H9 (cell line): ENCODE measurements around the gene LBHD2. TPM values are rescaled to one million over a fixed set of nuclear protein-coding genes. Genes with fewer than 3 reads are reported as not detected.

ENCODE experiments used
- DNase-seq: peaks from one replicate; pipeline ENCODE4 v3.0.0-alpha.2; 2017
- H2AFZ ChIP-seq: one replicate; pipeline ENCODE4 v1.6.1; 2013; ENCODE audit warnings: mild to moderate bottlenecking, low read length, control low read depth, moderate library complexity
- H2AK5ac ChIP-seq: 2 replicates; pipeline ENCODE4 v1.6.1; 2013; ENCODE audit warnings: low read length, control low read depth, mixed read lengths; ENCODE audit not compliant: insufficient read length
- H2BK120ac ChIP-seq: one replicate; pipeline ENCODE4 v1.6.1; 2013; ENCODE audit warnings: low read depth, mild to moderate bottlenecking, low read length, control low read depth, inconsistent platforms; ENCODE audit not compliant: poor library complexity, severe bottlenecking
- H2BK12ac ChIP-seq: 2 replicates; pipeline ENCODE4 v1.6.1; 2013; ENCODE audit warnings: low read length, control low read depth, mixed read lengths, low read depth; ENCODE audit not compliant: insufficient read length
- H2BK15ac ChIP-seq: 2 replicates; pipeline ENCODE4 v1.6.1; 2013; ENCODE audit warnings: low read depth, low read length, control low read depth
- H2BK20ac ChIP-seq: one replicate; pipeline ENCODE4 v1.6.1; 2013; ENCODE audit warnings: low read depth, mild to moderate bottlenecking, low read length, control low read depth, inconsistent platforms; ENCODE audit not compliant: poor library complexity, severe bottlenecking
- H2BK5ac ChIP-seq: 2 replicates; pipeline ENCODE4 v1.6.1; 2013; ENCODE audit warnings: low read length, control low read depth, mixed read lengths; ENCODE audit not compliant: insufficient read length
- H3K14ac ChIP-seq: 2 replicates; pipeline ENCODE4 v1.6.1; 2013; ENCODE audit warnings: low read length, control low read depth; ENCODE audit not compliant: insufficient read depth
- H3K18ac ChIP-seq: 2 replicates; pipeline ENCODE4 v1.6.1; 2013; ENCODE audit warnings: low read depth, mild to moderate bottlenecking, mixed read lengths, low read length, control low read depth; ENCODE audit not compliant: insufficient read length
- H3K23ac ChIP-seq: 2 replicates; pipeline ENCODE4 v1.6.1; 2013; ENCODE audit warnings: low read length, control low read depth, mixed read lengths, low read depth; ENCODE audit not compliant: insufficient read length
- H3K23me2 ChIP-seq: 2 replicates; pipeline ENCODE4 v1.6.1; 2013; ENCODE audit warnings: low read depth, mild to moderate bottlenecking, mixed read lengths, low read length, control low read depth; ENCODE audit not compliant: insufficient read length, poor library complexity, severe bottlenecking
- H3K27ac ChIP-seq: 2 replicates; pipeline ENCODE4 v1.5.1; 2013; ENCODE audit warnings: low read length, control low read depth, mixed read lengths, low read depth; ENCODE audit not compliant: insufficient read length
- H3K27me3 ChIP-seq: 2 replicates; pipeline ENCODE4 v1.6.1; 2013; ENCODE audit warnings: low read length, control low read depth, inconsistent platforms; ENCODE audit not compliant: insufficient read depth
- H3K4ac ChIP-seq: 2 replicates; pipeline ENCODE4 v1.6.1; 2013; ENCODE audit warnings: low read depth, mild to moderate bottlenecking, control low read depth, inconsistent platforms, low read length, moderate library complexity
- H3K4me1 ChIP-seq: 2 replicates; pipeline ENCODE4 v1.6.1; 2013; ENCODE audit warnings: low read length, control low read depth, inconsistent platforms; ENCODE audit not compliant: insufficient read depth
- H3K4me2 ChIP-seq: 2 replicates; pipeline ENCODE4 v1.6.1; 2013; ENCODE audit warnings: low read length, control low read depth, mixed read lengths; ENCODE audit not compliant: insufficient read length, insufficient read depth
- H3K56ac ChIP-seq: 2 replicates; pipeline ENCODE4 v1.6.1; 2013; ENCODE audit warnings: low read depth, mild to moderate bottlenecking, mixed read lengths, low read length, control low read depth; ENCODE audit not compliant: insufficient read length
- H3K79me1 ChIP-seq: 2 replicates; pipeline ENCODE4 v1.6.1; 2013; ENCODE audit warnings: low read depth, mild to moderate bottlenecking, moderate library complexity, low read length, control low read depth, inconsistent platforms; ENCODE audit not compliant: insufficient read depth, poor library complexity, severe bottlenecking
- H3K79me2 ChIP-seq: 2 replicates; pipeline ENCODE4 v1.6.1; 2013; ENCODE audit warnings: low read length, control low read depth, inconsistent platforms; ENCODE audit not compliant: insufficient read depth
- H3K9ac ChIP-seq: 2 replicates; pipeline ENCODE4 v1.6.1; 2013; ENCODE audit warnings: low read length, control low read depth, mixed read lengths; ENCODE audit not compliant: insufficient read length; ENCODE audit errors: extremely low read depth
- H3K9me3 ChIP-seq: one replicate; pipeline ENCODE4 v1.6.1; 2013; ENCODE audit warnings: low read depth, low read length, inconsistent platforms; ENCODE audit not compliant: control insufficient read depth
- H3T11ph ChIP-seq: one replicate; pipeline ENCODE4 v1.6.1; 2013; ENCODE audit warnings: mild to moderate bottlenecking, low read length, control low read depth, inconsistent platforms
- H4K20me1 ChIP-seq: one replicate; pipeline ENCODE4 v1.6.1; 2013; ENCODE audit not compliant: control insufficient read depth, insufficient read length, insufficient read depth
- H4K5ac ChIP-seq: 2 replicates; pipeline ENCODE4 v1.6.1; 2013; ENCODE audit warnings: low read depth, mild to moderate bottlenecking, mixed read lengths, low read length, control low read depth; ENCODE audit not compliant: insufficient read length
- H4K8ac ChIP-seq: replicated peaks from 2 replicates; pipeline ENCODE4 v1.6.1; 2013; ENCODE audit warnings: low read length, control low read depth, mixed read lengths, low read depth; ENCODE audit not compliant: insufficient read length
- H4K91ac ChIP-seq: 2 replicates; pipeline ENCODE4 v1.6.1; 2013; ENCODE audit warnings: low read depth, mild to moderate bottlenecking, moderate library complexity, mixed read lengths, low read length, control low read depth; ENCODE audit not compliant: insufficient read length
- H3K27ac Mint-ChIP-seq, 3 experiments: 2 replicates in 2 of 3; 3 replicates in 1 of 3; pipeline ENCODE4 v1.8.0; 2020 to 2021; ENCODE audit warnings: mixed read lengths in 3 of 3, mild to moderate bottlenecking in 1 of 3, moderate library complexity in 1 of 3
- H3K27me3 Mint-ChIP-seq: 2 replicates; pipeline ENCODE4 v1.8.0; 2021; ENCODE audit warnings: low read depth, mild to moderate bottlenecking, moderate library complexity, mixed read lengths
- H3K36me3 Mint-ChIP-seq, 3 experiments: 2 replicates in 2 of 3; 3 replicates in 1 of 3; pipeline ENCODE4 v1.8.0; 2020 to 2021; ENCODE audit warnings: low read depth in 3 of 3, mixed read lengths in 3 of 3; ENCODE audit not compliant: insufficient read depth in 1 of 3
- H3K4me1 Mint-ChIP-seq, 2 experiments: 2 replicates each; pipeline ENCODE4 v1.8.0; 2020; ENCODE audit warnings: mixed read lengths in 2 of 2
- H3K4me3 Mint-ChIP-seq, 2 experiments: 2 replicates in 1 of 2; 3 replicates in 1 of 2; pipeline ENCODE4 v1.8.0; 2020 to 2021; ENCODE audit warnings: mild to moderate bottlenecking in 2 of 2, mixed read lengths in 2 of 2, moderate library complexity in 1 of 2
- H3K9me3 Mint-ChIP-seq, 2 experiments: 2 replicates in 1 of 2; 3 replicates in 1 of 2; pipeline ENCODE4 v1.8.0; 2020; ENCODE audit warnings: mild to moderate bottlenecking in 2 of 2, mixed read lengths in 2 of 2, moderate library complexity in 1 of 2
- CTCF ChIP-seq: fragments of 200-600 bp; sonication (generic); conservative IDR thresholded peaks from 3 replicates; pipeline ENCODE4 v1.8.0; 2021; ENCODE audit warnings: antibody characterized with exemption, mild to moderate bottlenecking
- WGBS: extraction: QIAGEN DNeasy Blood & Tissue Kit; methylation state at CpG from one replicate; pipeline ENCODE4 v1.1.7; 2013; ENCODE audit warnings: missing lambda C conversion rate, low lambda C conversion rate, mixed read lengths; ENCODE audit not compliant: insufficient read length; ENCODE audit errors: extremely low coverage; 5-methylcytosine and 5-hydroxymethylcytosine counted together
- total RNA-seq: library from RNA; stranded (reverse); gene quantifications from 2 replicates; pipeline ENCODE4 v1.2.1, GENCODE V29; 2021

LBHD2 gene
- total RNA-seq, 1 experiment from 2014 or later: not detected

- H2BK12ac ChIP-seq: no peak overlapping the region
- no peak overlapping the region for H2BK120ac ChIP-seq
- H4K91ac ChIP-seq: no peak overlapping the region
- H3K4me2 ChIP-seq: no peak overlapping the region
- no peak overlapping the region for H3K27ac ChIP-seq
- no peak overlapping the region for H2AFZ ChIP-seq
- no peak overlapping the region for H2BK15ac ChIP-seq
- WGBS: no CpG with 5 or more reads among the region's 4 CpGs
- H3K18ac ChIP-seq: no peak overlapping the region
- Mint-ChIP-seq H3K4me1 (peaks cover 5 to 7% of the 10 kb centered on the region in 2 experiments; a peak in 3 of 4 replicates), H3K36me3 (peaks cover 0 to 4% (median 4%) of the 10 kb centered on the region in 3 experiments; a peak in 2 of 7 replicates), H3K27ac (no peak overlapping the region), H3K4me3 (no peak overlapping the region), H3K27me3 (peaks cover 5% of the 10 kb centered on the region), H3K9me3 (no peaks in the 10 kb centered on the region)
- no peaks in the 10 kb centered on the region for H3K23me2 ChIP-seq
- H3K9ac ChIP-seq: no peak overlapping the region
- no peaks in the 10 kb centered on the region for H3K79me1 ChIP-seq
- no peak overlapping the region for H2AK5ac ChIP-seq
- no peak overlapping the region for H3K14ac ChIP-seq
- H3K4me1 ChIP-seq: peaks cover 4% of the 10 kb centered on the region; the same call in 1 of the 2 replicates
- DNase-seq: no peak
- H2BK5ac ChIP-seq: no peak overlapping the region
- no peak for TF ChIP-seq CTCF
- H3K4ac ChIP-seq: no peak overlapping the region
- no peak overlapping the region for H4K8ac ChIP-seq
- no peaks in the 10 kb centered on the region for H3K27me3 ChIP-seq
- no peak overlapping the region for H4K5ac ChIP-seq
- no peaks in the 10 kb centered on the region for H3K9me3 ChIP-seq
- H4K20me1 ChIP-seq: no peaks in the 10 kb centered on the region
- H3T11ph ChIP-seq: no peak overlapping the region
- H2BK20ac ChIP-seq: no peak overlapping the region
- no peak overlapping the region for H3K56ac ChIP-seq
- no peak overlapping the region for H3K23ac ChIP-seq
- no peaks in the 10 kb centered on the region for H3K79me2 ChIP-seq
Observed at GRCh38 chr14:103064436-103064835, 19.6 kb upstream of the LBHD2 start.
